K562 (cell line): ENCODE data around the gene KLRC4. TPM values are rescaled to one million over a fixed set of nuclear protein-coding genes. Genes with fewer than 3 reads are reported as not detected.

Experiments
- CSDE1 ChIP-seq, 2 experiments: fragments of 450-650 bp; IDR thresholded peaks; 2 replicates each; pipeline ENCODE4 v1.6.1; 2016; ENCODE audit warnings: mild to moderate bottlenecking in 1 of 2
- FOXJ3 ChIP-seq: sonication (generic); formaldehyde crosslinking; IDR thresholded peaks from 2 replicates; pipeline ENCODE4 v1.4.0; 2020; ENCODE audit warnings: mild to moderate bottlenecking, missing genetic modification reagents
- FOXK2 ChIP-seq, 2 experiments: fragments of 450-650 bp; IDR thresholded peaks in 1 of 2; conservative IDR thresholded peaks in 1 of 2; 2 replicates each; pipeline ENCODE4 v1.6.1; 2016; ENCODE audit warnings: low read depth in 2 of 2, mild to moderate bottlenecking in 1 of 2
- GTF2A2 ChIP-seq: IDR thresholded peaks from 2 replicates; pipeline ENCODE4 v1.6.1; 2016; ENCODE audit warnings: mild to moderate bottlenecking, missing genetic modification characterization, missing compliant biosample characterization
- HMGN3 ChIP-seq: IDR thresholded peaks from 2 replicates; pipeline ENCODE4 v1.6.1; 2011; ENCODE audit warnings: borderline replicate concordance, low read depth, mild to moderate bottlenecking, mixed read lengths, low read length; ENCODE audit not compliant: insufficient read length; ENCODE audit errors: extremely low read depth
- KLF6 ChIP-seq: fragments of 250-450 bp; sonication (Bioruptor Pico); IDR thresholded peaks from 2 replicates; pipeline ENCODE4 v1.4.0; 2020; ENCODE audit warnings: mild to moderate bottlenecking, moderate library complexity, borderline replicate concordance
- L3MBTL2 ChIP-seq: fragments of 450-650 bp; IDR thresholded peaks from 2 replicates; pipeline ENCODE4 v1.6.1; 2016; ENCODE audit warnings: mild to moderate bottlenecking, moderate library complexity
- LARP7 ChIP-seq: fragments of 450-650 bp; IDR thresholded peaks from 2 replicates; pipeline ENCODE4 v1.6.1; 2016
- NCOA2 ChIP-seq, 2 experiments: fragments of 450-650 bp; IDR thresholded peaks; 2 replicates each; pipeline ENCODE4 v1.6.1; 2018; ENCODE audit warnings: mild to moderate bottlenecking in 2 of 2, moderate library complexity in 1 of 2; ENCODE audit not compliant: partially characterized antibody in 2 of 2
- NR2F6 ChIP-seq: fragments of 450-650 bp; formaldehyde crosslinking; IDR thresholded peaks from 2 replicates; pipeline ENCODE4 v1.4.0; 2020; ENCODE audit warnings: mild to moderate bottlenecking
- PHF21A ChIP-seq: fragments of 450-650 bp; IDR thresholded peaks from 2 replicates; pipeline ENCODE4 v1.6.1; 2017; ENCODE audit warnings: low read depth, borderline replicate concordance
- RBM39 ChIP-seq: fragments of 200-400 bp; formaldehyde crosslinking; optimal IDR thresholded peaks from 2 replicates; pipeline ENCODE3; 2018; ENCODE audit warnings: low read depth, low read length
- SMARCE1 ChIP-seq: fragments of 450-650 bp; IDR thresholded peaks from 2 replicates; pipeline ENCODE4 v1.7.1; 2016; ENCODE audit warnings: mild to moderate bottlenecking
- STAG1 ChIP-seq: sonication (generic); formaldehyde crosslinking; IDR thresholded peaks from 2 replicates; pipeline ENCODE4 v1.5.0; 2020; ENCODE audit warnings: missing genetic modification reagents, borderline replicate concordance
- TEAD4 ChIP-seq, 2 experiments: sonication (generic) in 1 of 2; formaldehyde crosslinking in 1 of 2; IDR thresholded peaks; 2 replicates each; pipeline versions ENCODE4 v1.6.1 to v1.8.0; 2012 to 2022; ENCODE audit warnings: borderline replicate concordance in 1 of 2, inconsistent platforms in 1 of 2, low read length in 1 of 2, mild to moderate bottlenecking in 1 of 2, missing genetic modification reagents in 1 of 2
- ZC3H4 ChIP-seq: sonication (generic); formaldehyde crosslinking; IDR thresholded peaks from 2 replicates; pipeline ENCODE4 v1.9.0; 2021; ENCODE audit warnings: missing genetic modification reagents, borderline replicate concordance
- ZFX ChIP-seq: sonication (generic); formaldehyde crosslinking; IDR thresholded peaks from 2 replicates; pipeline ENCODE4 v1.8.0; 2022; ENCODE audit warnings: mild to moderate bottlenecking, missing genetic modification reagents, moderate library complexity
- ZNF282 ChIP-seq: sonication (generic); formaldehyde crosslinking; IDR thresholded peaks from 2 replicates; pipeline ENCODE4 v1.8.1; 2023; ENCODE audit warnings: missing genetic modification reagents
- ZNF507 ChIP-seq: conservative IDR thresholded peaks from 2 replicates; pipeline ENCODE4 v1.6.1; 2017; ENCODE audit warnings: missing genetic modification characterization, missing compliant biosample characterization
- ZNF589 ChIP-seq: fragments of 200-800 bp; sonication (Bioruptor generic); IDR thresholded peaks from 2 replicates; pipeline ENCODE4 v1.6.1; 2016; ENCODE audit warnings: low read depth, missing genetic modification characterization, missing compliant biosample characterization
- ZNF699 ChIP-seq: fragments of 250-450 bp; sonication (Bioruptor Pico); IDR thresholded peaks from 2 replicates; pipeline ENCODE4 v1.8.0; 2021; ENCODE audit warnings: mild to moderate bottlenecking, moderate library complexity; ENCODE audit not compliant: insufficient replicate concordance
- polyA plus RNA-seq, 8 experiments: library from polyadenylated mRNA; depleted of rRNA in 4 of 8; stranded (reverse) in 5 of 8; unstranded in 3 of 8; fragments of >200 nt; fragmentation: Nextera tagmentation in 2 of 8; fragmentation: Illumina TruSeq in 1 of 8; extraction: Ambion mirVana in 2 of 8; extraction: Trizol in 1 of 8; gene quantifications; 2 replicates each; pipeline versions ENCODE4 v1.2.1 to v1.2.3, GENCODE V29; 2011 to 2014; ENCODE audit warnings: inconsistent platforms in 1 of 8, missing spikeins in 1 of 8
- total RNA-seq, 7 experiments: library from RNA; depleted of rRNA in 6 of 7; stranded (reverse); fragments of >200 nt in 6 of 7; fragmentation: Illumina TruSeq in 2 of 7; extraction: Trizol in 2 of 7; gene quantifications; 2 replicates each; pipeline versions ENCODE4 v1.2.1 to v1.2.3, GENCODE V29; 2011 to 2021; ENCODE audit warnings: low replicate concordance in 1 of 7
- TF ChIP-seq, protein P1 (sequence below): fragments of 200-800 bp; sonication (Bioruptor generic); IDR thresholded peaks from 2 replicates; pipeline ENCODE4 v1.6.1; 2016; ENCODE audit warnings: missing genetic modification characterization, missing compliant biosample characterization
- TF ChIP-seq, protein P2 (sequence below): IDR thresholded peaks from 3 replicates; pipeline ENCODE4 v1.6.1; 2011; ENCODE audit warnings: borderline replicate concordance, mild to moderate bottlenecking; ENCODE audit not compliant: insufficient read length, insufficient read depth

The KLRC4 gene
- total and polyA plus RNA-seq, 9 of the 15 experiments (the other 6 are each of a cell fraction or from before 2014, with no cell fraction given), result 0.17 TPM; not detected in 8

DNA sequence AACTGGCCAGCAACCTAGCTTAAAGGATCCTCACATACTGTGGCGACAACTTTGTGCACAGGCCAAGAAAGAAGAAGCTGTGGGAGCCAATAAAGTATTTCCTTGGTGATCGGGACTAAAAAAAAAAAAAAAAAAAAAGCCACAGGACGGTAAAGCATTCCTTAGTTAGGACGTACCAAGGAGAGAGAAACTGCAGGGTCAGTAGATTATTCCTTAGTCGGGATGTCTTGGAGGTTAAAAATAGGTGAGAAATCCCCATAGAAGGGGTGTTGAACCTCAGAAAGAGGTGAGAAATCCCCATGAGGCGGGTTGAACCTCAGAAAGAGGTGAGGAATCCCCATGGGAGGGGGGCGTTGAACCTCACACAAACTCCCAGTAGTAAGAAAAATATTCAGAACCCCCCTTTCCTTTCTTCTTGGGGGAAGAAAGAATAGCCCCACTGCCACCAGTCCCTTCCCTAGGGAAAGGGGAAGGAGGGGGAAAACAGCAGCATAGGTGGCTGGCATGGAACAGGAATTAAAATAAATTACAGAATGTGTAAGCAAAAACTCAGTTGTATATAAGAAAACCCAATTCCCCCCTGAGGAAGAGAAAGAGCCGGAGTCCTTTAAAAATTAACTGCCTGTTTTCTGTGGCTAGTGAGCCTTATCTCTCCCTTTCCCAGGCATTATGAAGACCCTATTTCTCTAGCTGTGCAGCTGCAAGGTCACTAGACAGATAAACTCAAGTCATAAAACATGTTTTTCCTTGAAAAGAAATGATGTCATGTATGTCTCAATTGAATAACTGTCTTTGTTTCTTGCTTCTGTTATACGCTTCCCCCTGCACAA, 46.5 kb downstream of the KLRC4 start (continued):
- TF ChIP-seq, protein P1, sequence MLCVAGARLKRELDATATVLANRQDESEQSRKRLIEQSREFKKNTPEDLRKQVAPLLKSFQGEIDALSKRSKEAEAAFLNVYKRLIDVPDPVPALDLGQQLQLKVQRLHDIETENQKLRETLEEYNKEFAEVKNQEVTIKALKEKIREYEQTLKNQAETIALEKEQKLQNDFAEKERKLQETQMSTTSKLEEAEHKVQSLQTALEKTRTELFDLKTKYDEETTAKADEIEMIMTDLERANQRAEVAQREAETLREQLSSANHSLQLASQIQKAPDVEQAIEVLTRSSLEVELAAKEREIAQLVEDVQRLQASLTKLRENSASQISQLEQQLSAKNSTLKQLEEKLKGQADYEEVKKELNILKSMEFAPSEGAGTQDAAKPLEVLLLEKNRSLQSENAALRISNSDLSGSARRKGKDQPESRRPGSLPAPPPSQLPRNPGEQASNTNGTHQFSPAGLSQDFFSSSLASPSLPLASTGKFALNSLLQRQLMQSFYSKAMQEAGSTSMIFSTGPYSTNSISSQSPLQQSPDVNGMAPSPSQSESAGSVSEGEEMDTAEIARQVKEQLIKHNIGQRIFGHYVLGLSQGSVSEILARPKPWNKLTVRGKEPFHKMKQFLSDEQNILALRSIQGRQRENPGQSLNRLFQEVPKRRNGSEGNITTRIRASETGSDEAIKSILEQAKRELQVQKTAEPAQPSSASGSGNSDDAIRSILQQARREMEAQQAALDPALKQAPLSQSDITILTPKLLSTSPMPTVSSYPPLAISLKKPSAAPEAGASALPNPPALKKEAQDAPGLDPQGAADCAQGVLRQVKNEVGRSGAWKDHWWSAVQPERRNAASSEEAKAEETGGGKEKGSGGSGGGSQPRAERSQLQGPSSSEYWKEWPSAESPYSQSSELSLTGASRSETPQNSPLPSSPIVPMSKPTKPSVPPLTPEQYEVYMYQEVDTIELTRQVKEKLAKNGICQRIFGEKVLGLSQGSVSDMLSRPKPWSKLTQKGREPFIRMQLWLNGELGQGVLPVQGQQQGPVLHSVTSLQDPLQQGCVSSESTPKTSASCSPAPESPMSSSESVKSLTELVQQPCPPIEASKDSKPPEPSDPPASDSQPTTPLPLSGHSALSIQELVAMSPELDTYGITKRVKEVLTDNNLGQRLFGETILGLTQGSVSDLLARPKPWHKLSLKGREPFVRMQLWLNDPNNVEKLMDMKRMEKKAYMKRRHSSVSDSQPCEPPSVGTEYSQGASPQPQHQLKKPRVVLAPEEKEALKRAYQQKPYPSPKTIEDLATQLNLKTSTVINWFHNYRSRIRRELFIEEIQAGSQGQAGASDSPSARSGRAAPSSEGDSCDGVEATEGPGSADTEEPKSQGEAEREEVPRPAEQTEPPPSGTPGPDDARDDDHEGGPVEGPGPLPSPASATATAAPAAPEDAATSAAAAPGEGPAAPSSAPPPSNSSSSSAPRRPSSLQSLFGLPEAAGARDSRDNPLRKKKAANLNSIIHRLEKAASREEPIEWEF (CRISPR knock-in tag), result no peak
- no peak for TF ChIP-seq ZNF699 (CRISPR knock-in tag)
- TF ChIP-seq LARP7, result no peak
- TF ChIP-seq, protein P2, sequence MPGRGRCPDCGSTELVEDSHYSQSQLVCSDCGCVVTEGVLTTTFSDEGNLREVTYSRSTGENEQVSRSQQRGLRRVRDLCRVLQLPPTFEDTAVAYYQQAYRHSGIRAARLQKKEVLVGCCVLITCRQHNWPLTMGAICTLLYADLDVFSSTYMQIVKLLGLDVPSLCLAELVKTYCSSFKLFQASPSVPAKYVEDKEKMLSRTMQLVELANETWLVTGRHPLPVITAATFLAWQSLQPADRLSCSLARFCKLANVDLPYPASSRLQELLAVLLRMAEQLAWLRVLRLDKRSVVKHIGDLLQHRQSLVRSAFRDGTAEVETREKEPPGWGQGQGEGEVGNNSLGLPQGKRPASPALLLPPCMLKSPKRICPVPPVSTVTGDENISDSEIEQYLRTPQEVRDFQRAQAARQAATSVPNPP, result no peak
- no peak for TF ChIP-seq ZNF282 (CRISPR knock-in tag)
- 0 out of 4 replicates have a peak, but pooled peaks of 1 of the 2 experiments have one; percentile 40 for TF ChIP-seq FOXK2 (conservative IDR thresholded peaks at IDR 0.05 in 1 of 2, IDR thresholded peaks at IDR 0.05 in 1 of 2; ENCODE audit: low read depth in 2 of 2)
- TF ChIP-seq TEAD4 (IDR thresholded peaks at IDR 0.05; ENCODE audit: low read length), result peak; percentile 84
- TF ChIP-seq TEAD4 (CRISPR knock-in tag; IDR thresholded peaks at IDR 0.05; ENCODE audit: borderline replicate concordance), result no peak
- no peak for TF ChIP-seq ZC3H4 (CRISPR knock-in tag)
- no peak for TF ChIP-seq ZNF507
- TF ChIP-seq GTF2A2 (tag), result no peak
- TF ChIP-seq CSDE1 (IDR thresholded peaks at IDR 0.05), result no peak
- no peak for TF ChIP-seq NCOA2 (IDR thresholded peaks at IDR 0.05; ENCODE audit: partially characterized antibody in 2 of 2)
- no peak for TF ChIP-seq STAG1
- TF ChIP-seq SMARCE1, result peak; percentile 76
- no peak for TF ChIP-seq HMGN3
- no peak for TF ChIP-seq PHF21A
- TF ChIP-seq ZNF589 (CRISPR knock-in tag), result peak; percentile 19; the same call in 1 of the 2 replicates
- no peak for TF ChIP-seq ZFX (CRISPR knock-in tag)
- no peak for TF ChIP-seq L3MBTL2
- TF ChIP-seq RBM39, result no peak
- no peak for TF ChIP-seq KLF6 (CRISPR knock-in tag)
- no peak for TF ChIP-seq NR2F6 (CRISPR knock-in tag)
- no peak for TF ChIP-seq FOXJ3
